Endothelial cell of umbilical vein (primary cell): ENCODE results near the gene IGFBPL1. TPM values are rescaled to one million over a fixed set of nuclear protein-coding genes. Genes with fewer than 3 reads are reported as not detected.

Experiments
- BruUV-seq: library from RNA; stranded (reverse); fragments of 400-500 nt; replicated peaks from 2 replicates; lab custom pipeline; 2021; lab: Mats Ljungman, UMichigan
- CTCF ChIA-PET: fragments of 300-600, 350-600 bp; sonication (Branson Sonifier 250); formaldehyde crosslinking; loops from one replicate; lab custom pipeline; 2021; ENCODE audit warnings: antibody characterized with exemption, inconsistent platforms; lab: Charles Lee
- POLR2A ChIA-PET: fragments of 300-600, 350-600 bp; sonication (Branson Sonifier 250); formaldehyde crosslinking; loops from one replicate; lab custom pipeline; 2021; ENCODE audit warnings: antibody characterized with exemption, inconsistent platforms; lab: Charles Lee
- DNase-seq: peaks from one replicate; pipeline ENCODE4 v3.0.0-alpha.2; 2011; ENCODE audit warnings: low read depth, low spot score
- FAIRE-seq: peaks from 2 replicates; lab custom pipeline; 2011; peaks lifted over from hg19 to GRCh38; lab: Jason Lieb, UNC
- H2AFZ ChIP-seq: 2 replicates; pipeline ENCODE4 v1.6.0; 2012; ENCODE audit warnings: low read depth, low read length, control low read depth, inconsistent platforms
- H3K27ac ChIP-seq: 2 replicates; pipeline ENCODE4 v1.5.1; 2011; ENCODE audit warnings: low read depth, mild to moderate bottlenecking, control low read depth, low read length, moderate library complexity; ENCODE audit not compliant: insufficient read depth
- H3K27me3 ChIP-seq, 2 experiments: 2 replicates each; pipeline versions ENCODE4 v1.6.0 to v1.6.1; 2011; ENCODE audit warnings: low read length in 2 of 2, mixed read lengths in 1 of 2; ENCODE audit not compliant: control insufficient read depth in 2 of 2, insufficient read depth in 2 of 2
- H3K36me3 ChIP-seq, 2 experiments: 2 replicates in 1 of 2; 3 replicates in 1 of 2; pipeline ENCODE4 v1.5.1; 2011; ENCODE audit warnings: low read length in 2 of 2, mild to moderate bottlenecking in 1 of 2, moderate library complexity in 1 of 2; ENCODE audit not compliant: control insufficient read depth in 2 of 2, insufficient read depth in 2 of 2; ENCODE audit errors: extremely low read depth in 1 of 2
- H3K4me1 ChIP-seq: 3 replicates; pipeline ENCODE4 v1.5.1; 2011; ENCODE audit warnings: mild to moderate bottlenecking, low read length; ENCODE audit not compliant: control insufficient read depth, insufficient read depth; ENCODE audit errors: extremely low read depth
- H3K4me2 ChIP-seq: 2 replicates; pipeline ENCODE4 v1.6.1; 2011; ENCODE audit warnings: low read length, control low read depth, mixed read lengths; ENCODE audit not compliant: insufficient read depth
- H3K4me3 ChIP-seq, 3 experiments: fragments of 200-600 bp in 1 of 3; sonication (generic), shearing (Covaris generic) in 1 of 3; replicated peaks in 1 of 3; 2 replicates each; pipeline ENCODE4 v1.5.1; 2011 to 2016; ENCODE audit warnings: control low read depth in 3 of 3, low read length in 3 of 3, mild to moderate bottlenecking in 2 of 3, inconsistent platforms in 1 of 3, low read depth in 1 of 3, moderate library complexity in 1 of 3; ENCODE audit not compliant: insufficient read depth in 1 of 3
- H3K79me2 ChIP-seq: 2 replicates; pipeline ENCODE4 v1.6.0; 2012; ENCODE audit warnings: low read length, inconsistent platforms; ENCODE audit not compliant: control insufficient read depth, insufficient read depth
- H3K9ac ChIP-seq: replicated peaks from 2 replicates; pipeline ENCODE3; 2011; ENCODE audit warnings: low read length, control low read depth; ENCODE audit not compliant: insufficient read depth; ENCODE audit errors: extremely low read depth
- H3K9me1 ChIP-seq: replicated peaks from 3 replicates; pipeline ENCODE4 v1.6.0; 2011; ENCODE audit warnings: mild to moderate bottlenecking, low read length; ENCODE audit not compliant: control insufficient read depth, insufficient read depth; ENCODE audit errors: extremely low read depth
- H3K9me3 ChIP-seq: replicated peaks from 2 replicates; pipeline ENCODE4 v1.5.1; 2012; ENCODE audit warnings: low read length, inconsistent platforms; ENCODE audit not compliant: control insufficient read depth, insufficient read depth
- H4K20me1 ChIP-seq: replicated peaks from 2 replicates; pipeline ENCODE3; 2011; ENCODE audit warnings: mild to moderate bottlenecking, low read length; ENCODE audit not compliant: control insufficient read depth, insufficient read depth; ENCODE audit errors: extremely low read depth
- CTCF ChIP-seq, 2 donors: IDR thresholded peaks; 1 replicate in 1 of 2; 2 replicates in 1 of 2; pipeline ENCODE4 v1.5.1; 2011; ENCODE audit warnings: low read length in 2 of 2, mild to moderate bottlenecking in 2 of 2, moderate library complexity in 2 of 2, control low read depth in 1 of 2, inconsistent platforms in 1 of 2, low read depth in 1 of 2; ENCODE audit not compliant: insufficient read depth in 1 of 2; ENCODE audit errors: extremely low read depth in 1 of 2
- EZH2 ChIP-seq: IDR thresholded peaks from 2 replicates; pipeline ENCODE4 v1.6.1; 2012; ENCODE audit warnings: borderline replicate concordance, low read depth, mild to moderate bottlenecking, moderate library complexity, low read length, inconsistent platforms; ENCODE audit not compliant: severe bottlenecking
- GATA2 ChIP-seq: IDR thresholded peaks from 2 replicates; pipeline ENCODE4 v1.7.0; 2011; ENCODE audit warnings: low read depth, mild to moderate bottlenecking, moderate library complexity, mixed read lengths, low read length; ENCODE audit not compliant: insufficient read length, insufficient read depth
- JUN ChIP-seq: IDR thresholded peaks from 2 replicates; pipeline ENCODE4 v1.6.1; 2011; ENCODE audit warnings: borderline replicate concordance, low read depth; ENCODE audit not compliant: insufficient read length, insufficient read depth
- MAX ChIP-seq: IDR thresholded peaks from 2 replicates; pipeline ENCODE4 v1.6.1; 2011; ENCODE audit not compliant: insufficient read depth, insufficient read length
- MYC ChIP-seq: IDR thresholded peaks from one replicate; pipeline ENCODE4 v1.6.1; 2011; ENCODE audit warnings: mild to moderate bottlenecking, low read depth, low read length
- dilution Hi-C: fragments of 300-500 bp; cut with MboI; formaldehyde crosslinking; loops from one replicate; pipeline ENCODE4 v1.15.0; 2019; ENCODE audit warnings: low sequenced_read_pairs; ENCODE audit not compliant: extremely low pct_ligation_motif_present
- intact Hi-C: fragments of 100-400 bp; cut with micrococcal nuclease; formaldehyde crosslinking; loops from one replicate; pipeline ENCODE4 v1.10.0; 2022
- polyA plus RNA-seq, 4 experiments: library from polyadenylated mRNA; depleted of rRNA in 3 of 4; stranded (reverse) in 3 of 4; unstranded in 1 of 4; fragments of >200 nt; gene quantifications; 2 replicates each; pipeline versions ENCODE4 v1.2.1 to v1.2.3, GENCODE V29; 2011 to 2012; ENCODE audit warnings: missing spikeins in 1 of 4
- total RNA-seq: library from RNA; stranded (reverse); gene quantifications from 2 replicates; pipeline ENCODE4 v1.2.3, GENCODE V29; 2021

Gene IGFBPL1
- total and polyA plus RNA-seq, 2 donors (not counting 3 experiments of a cell fraction or from before 2014, with no cell fraction given), result not detected

GRCh38 chr9:38414040-38414723 lies 10.1 kb downstream of the IGFBPL1 start:
- Histone ChIP-seq H3K79me2 (no peaks in the 10 kb centered on the region), H3K9ac (no peak overlapping the region), H3K27ac (no peak overlapping the region), H3K27me3 (peaks cover 14 to 20% of the 10 kb centered on the region in 2 experiments), H3K4me3 (no peak overlapping the region), H4K20me1 (no peaks in the 10 kb centered on the region), H2AFZ (no peak overlapping the region), H3K36me3 (no peaks in the 10 kb centered on the region), H3K9me1 (no peaks in the 10 kb centered on the region), H3K4me1 (no peaks in the 10 kb centered on the region), H3K4me2 (no peak overlapping the region), H3K9me3 (no peaks in the 10 kb centered on the region)
- ChIA-PET CTCF (no interaction called here), POLR2A (no interaction called here)
- intact Hi-C loops, result no loop called here
- TF ChIP-seq GATA2, result no peak
- TF ChIP-seq JUN, result no peak
- no peak for TF ChIP-seq CTCF (IDR thresholded peaks at IDR 0.05; ENCODE audit: extremely low read depth in 1 of 2, insufficient read depth in 1 of 2, low read depth in 1 of 2, low read length in 2 of 2)
- TF ChIP-seq MYC, result no peak
- TF ChIP-seq MAX, result no peak
- TF ChIP-seq EZH2, result no peak
- DNase-seq, result no peak
- no TSS peak for BruUV-seq
- dilution Hi-C loops, result no loop called here
- no peak for FAIRE-seq
